ENCODE measurements around the gene LYRM2.
"Not testable (repeated sequence)": the region's sequence is repeated elsewhere in the genome, so short reads cannot be mapped to it uniquely, and the experiment has no call there.

The LYRM2 gene

DNA sequence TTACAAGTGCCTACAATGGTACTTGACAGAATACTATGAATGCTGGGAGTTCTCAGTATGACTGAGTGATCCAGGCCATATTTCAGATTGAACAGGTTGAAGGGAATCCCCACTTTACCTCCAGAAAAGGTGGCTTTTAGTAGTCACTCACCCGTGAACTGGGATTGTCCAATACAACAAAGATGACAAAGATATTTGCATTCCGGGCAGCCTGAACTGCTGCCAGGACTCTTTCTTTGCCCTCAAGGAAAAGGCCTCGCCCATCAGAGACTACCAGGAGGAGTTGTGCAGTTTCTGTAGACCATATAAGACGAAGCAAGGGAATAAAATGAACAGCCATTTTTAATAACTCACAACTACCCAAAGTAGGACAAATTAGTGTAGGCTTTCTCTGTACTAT lies 6.3 kb upstream of the LYRM2 start:
- Histone ChIP-seq H3K4me2 (ENCODE audit: insufficient read depth, low read length, poor library complexity, severe bottlenecking) (no peak overlapping the region), H3K27ac (replicated peaks; ENCODE audit: low read length) (no peak overlapping the region), H2BK120ac (ENCODE audit: low read depth, low read length) (no peak overlapping the region), H4K91ac (ENCODE audit: low read depth, low read length, poor library complexity) (no peak overlapping the region), H3K4ac (ENCODE audit: low read length) (no peak overlapping the region), H2AFZ (ENCODE audit: low read length) (no peak overlapping the region), H2BK15ac (ENCODE audit: low read length) (no peak overlapping the region), H4K8ac (ENCODE audit: low read depth, low read length) (no peak overlapping the region), H3K27me3 (ENCODE audit: control insufficient read depth in 3 of 3, insufficient read depth in 3 of 3, low read depth in 1 of 3, low read length in 3 of 3) (no peaks in the 10 kb centered on the region), H3K9me3 (replicated peaks in 1 of 2; ENCODE audit: control insufficient read depth in 2 of 2, insufficient read depth in 1 of 2, low read depth in 1 of 2, low read length in 2 of 2) (no peaks in the 10 kb centered on the region), H3K36me3 (replicated peaks in 1 of 2; ENCODE audit: control insufficient read depth in 2 of 2, insufficient read depth in 2 of 2, low read length in 2 of 2) (peaks cover 18 to 88% of the 10 kb centered on the region in 2 donors), H2BK12ac (ENCODE audit: low read length) (no peak overlapping the region), H2BK5ac (ENCODE audit: low read length) (no peak overlapping the region), H3K14ac (ENCODE audit: low read length) (no peak overlapping the region), H2AK5ac (ENCODE audit: low read depth, low read length) (no peak overlapping the region), H3K9ac (ENCODE audit: low read depth, low read length, poor library complexity) (no peak overlapping the region), H3K23ac (ENCODE audit: low read depth, low read length, poor library complexity) (no peak overlapping the region), H3K4me3 (ENCODE audit: low read length in 2 of 2) (no peak overlapping the region), H3K4me1 (ENCODE audit: control insufficient read depth in 2 of 2, insufficient read depth in 1 of 2, low read depth in 1 of 2, low read length in 2 of 2) (peaks cover 5% of the 10 kb centered on the region in 2 donors), H3K79me1 (ENCODE audit: low read depth, low read length) (no peaks in the 10 kb centered on the region), H3K18ac (ENCODE audit: low read length) (no peak overlapping the region)
- no peak for DNase-seq (ENCODE audit: low spot score)
- WGBS, 2 donors (ENCODE audit: extremely low coverage in 2 of 2, insufficient read length in 2 of 2, insufficient replicate concordance in 1 of 2): no CpG with 5 or more reads among the region's 4 CpGs

GRCh38 chr6:89643406-89643805 lies 4.9 kb upstream of the LYRM2 start:
- H3K14ac ChIP-seq (ENCODE audit: low read length): no peak overlapping the region
- no peak overlapping the region for H3K18ac ChIP-seq (ENCODE audit: low read length)
- no peak overlapping the region for H2BK120ac ChIP-seq (ENCODE audit: low read depth, low read length)
- H2AK5ac ChIP-seq (ENCODE audit: low read depth, low read length): no peak overlapping the region
- DNase-seq (ENCODE audit: low spot score): peak; percentile 23
- no peaks in the 10 kb centered on the region for H3K27me3 ChIP-seq (ENCODE audit: control insufficient read depth in 3 of 3, insufficient read depth in 3 of 3, low read depth in 1 of 3, low read length in 3 of 3)
- no peak overlapping the region for H3K23ac ChIP-seq (ENCODE audit: low read depth, low read length, poor library complexity)
- no peak overlapping the region for H3K27ac ChIP-seq (replicated peaks; ENCODE audit: low read length)
- no peak overlapping the region for H2AFZ ChIP-seq (ENCODE audit: low read length)
- no peak overlapping the region for H3K9ac ChIP-seq (ENCODE audit: low read depth, low read length, poor library complexity)
- no peak overlapping the region for H2BK12ac ChIP-seq (ENCODE audit: low read length)
- H4K91ac ChIP-seq (ENCODE audit: low read depth, low read length, poor library complexity): no peak overlapping the region
- no peak overlapping the region for H2BK5ac ChIP-seq (ENCODE audit: low read length)
- H3K4me3 ChIP-seq (ENCODE audit: low read length in 2 of 2): no peak overlapping the region
- H3K4ac ChIP-seq (ENCODE audit: low read length): no peak overlapping the region
- no peaks in the 10 kb centered on the region for H3K79me1 ChIP-seq (ENCODE audit: low read depth, low read length)
- WGBS, 2 donors (ENCODE audit: extremely low coverage in 2 of 2, insufficient read length in 2 of 2, insufficient replicate concordance in 1 of 2): no CpG with 5 or more reads among the region's 3 CpGs
- H2BK15ac ChIP-seq (ENCODE audit: low read length): no peak overlapping the region
- H3K9me3 ChIP-seq (replicated peaks in 1 of 2; ENCODE audit: control insufficient read depth in 2 of 2, insufficient read depth in 1 of 2, low read depth in 1 of 2, low read length in 2 of 2): no peaks in the 10 kb centered on the region
- no peak overlapping the region for H3K4me2 ChIP-seq (ENCODE audit: insufficient read depth, low read length, poor library complexity, severe bottlenecking)
- H3K36me3 ChIP-seq (replicated peaks in 1 of 2; ENCODE audit: control insufficient read depth in 2 of 2, insufficient read depth in 2 of 2, low read length in 2 of 2): peaks cover 17 to 73% of the 10 kb centered on the region in 2 donors
- H4K8ac ChIP-seq (ENCODE audit: low read depth, low read length): no peak overlapping the region
- H3K4me1 ChIP-seq (ENCODE audit: control insufficient read depth in 2 of 2, insufficient read depth in 1 of 2, low read depth in 1 of 2, low read length in 2 of 2): peaks cover 7 to 8% of the 10 kb centered on the region in 2 donors

GRCh38 chr6:89642956-89643355 lies 4.4 kb upstream of the LYRM2 start:
- Histone ChIP-seq H3K27ac (replicated peaks; ENCODE audit: low read length) (no peak overlapping the region), H3K23ac (ENCODE audit: low read depth, low read length, poor library complexity) (no peak overlapping the region), H2AFZ (ENCODE audit: low read length) (no peak overlapping the region), H3K79me1 (ENCODE audit: low read depth, low read length) (no peaks in the 10 kb centered on the region), H4K8ac (ENCODE audit: low read depth, low read length) (no peak overlapping the region), H3K14ac (ENCODE audit: low read length) (no peak overlapping the region), H3K9ac (ENCODE audit: low read depth, low read length, poor library complexity) (no peak overlapping the region), H3K36me3 (replicated peaks in 1 of 2; ENCODE audit: control insufficient read depth in 2 of 2, insufficient read depth in 2 of 2, low read length in 2 of 2) (peaks cover 15 to 69% of the 10 kb centered on the region in 2 donors), H2BK5ac (ENCODE audit: low read length) (no peak overlapping the region), H4K91ac (ENCODE audit: low read depth, low read length, poor library complexity) (no peak overlapping the region), H3K18ac (ENCODE audit: low read length) (no peak overlapping the region), H3K4me1 (ENCODE audit: control insufficient read depth in 2 of 2, insufficient read depth in 1 of 2, low read depth in 1 of 2, low read length in 2 of 2) (peaks cover 8% of the 10 kb centered on the region in 2 donors), H3K4me3 (ENCODE audit: low read length in 2 of 2) (no peak overlapping the region), H3K4ac (ENCODE audit: low read length) (no peak overlapping the region), H3K9me3 (replicated peaks in 1 of 2; ENCODE audit: control insufficient read depth in 2 of 2, insufficient read depth in 1 of 2, low read depth in 1 of 2, low read length in 2 of 2) (no peaks in the 10 kb centered on the region), H3K27me3 (ENCODE audit: control insufficient read depth in 3 of 3, insufficient read depth in 3 of 3, low read depth in 1 of 3, low read length in 3 of 3) (no peaks in the 10 kb centered on the region), H2BK120ac (ENCODE audit: low read depth, low read length) (no peak overlapping the region), H3K4me2 (ENCODE audit: insufficient read depth, low read length, poor library complexity, severe bottlenecking) (no peak overlapping the region), H2AK5ac (ENCODE audit: low read depth, low read length) (no peak overlapping the region), H2BK15ac (ENCODE audit: low read length) (no peak overlapping the region), H2BK12ac (ENCODE audit: low read length) (no peak overlapping the region)
- DNase-seq (ENCODE audit: low spot score): no peak
- no CpG with 5 or more reads among the region's 3 CpGs for WGBS, 2 donors (ENCODE audit: extremely low coverage in 2 of 2, insufficient read length in 2 of 2, insufficient replicate concordance in 1 of 2)

GRCh38 chr6:89641581-89641980 lies 3.0 kb upstream of the LYRM2 start:
- not testable (repeated sequence) for DNase-seq (ENCODE audit: low spot score); H2AK5ac ChIP-seq (ENCODE audit: low read depth, low read length); H3K4ac ChIP-seq (ENCODE audit: low read length); H3K27ac ChIP-seq (replicated peaks; ENCODE audit: low read length); H2AFZ ChIP-seq (ENCODE audit: low read length); H3K9ac ChIP-seq (ENCODE audit: low read depth, low read length, poor library complexity); H4K91ac ChIP-seq (ENCODE audit: low read depth, low read length, poor library complexity); H3K9me3 ChIP-seq (replicated peaks in 1 of 2; ENCODE audit: control insufficient read depth in 2 of 2, insufficient read depth in 1 of 2, low read depth in 1 of 2, low read length in 2 of 2); H2BK12ac ChIP-seq (ENCODE audit: low read length); H2BK5ac ChIP-seq (ENCODE audit: low read length); H4K8ac ChIP-seq (ENCODE audit: low read depth, low read length); H3K79me1 ChIP-seq (ENCODE audit: low read depth, low read length); H3K4me3 ChIP-seq (ENCODE audit: low read length in 2 of 2); H3K23ac ChIP-seq (ENCODE audit: low read depth, low read length, poor library complexity); H3K18ac ChIP-seq (ENCODE audit: low read length); H3K14ac ChIP-seq (ENCODE audit: low read length); H2BK15ac ChIP-seq (ENCODE audit: low read length); H3K4me2 ChIP-seq (ENCODE audit: insufficient read depth, low read length, poor library complexity, severe bottlenecking); H3K27me3 ChIP-seq (ENCODE audit: control insufficient read depth in 3 of 3, insufficient read depth in 3 of 3, low read depth in 1 of 3, low read length in 3 of 3); H2BK120ac ChIP-seq (ENCODE audit: low read depth, low read length)
- H3K36me3 ChIP-seq (replicated peaks in 1 of 2; ENCODE audit: control insufficient read depth in 2 of 2, insufficient read depth in 2 of 2, low read length in 2 of 2): peaks cover 6 to 66% of the 10 kb centered on the region in 2 donors
- WGBS, 2 donors (ENCODE audit: extremely low coverage in 2 of 2, insufficient read length in 2 of 2, insufficient replicate concordance in 1 of 2): no CpG with 5 or more reads among the region's 3 CpGs
- peaks cover 10 to 12% of the 10 kb centered on the region in 2 donors for H3K4me1 ChIP-seq (ENCODE audit: control insufficient read depth in 2 of 2, insufficient read depth in 1 of 2, low read depth in 1 of 2, low read length in 2 of 2)
